Activated CD4-positive, CD25-positive, alpha-beta regulatory T cell treated with anti-CD3 and anti-CD28 coated beads, Interleukin-2, amount 50 U/mL, for 72 hours (primary cell): ENCODE measurements around the gene FOXO3.

Source experiments
- DNase-seq: peaks from one replicate; pipeline ENCODE4 v3.0.0; 2021

The FOXO3 gene

DNA sequence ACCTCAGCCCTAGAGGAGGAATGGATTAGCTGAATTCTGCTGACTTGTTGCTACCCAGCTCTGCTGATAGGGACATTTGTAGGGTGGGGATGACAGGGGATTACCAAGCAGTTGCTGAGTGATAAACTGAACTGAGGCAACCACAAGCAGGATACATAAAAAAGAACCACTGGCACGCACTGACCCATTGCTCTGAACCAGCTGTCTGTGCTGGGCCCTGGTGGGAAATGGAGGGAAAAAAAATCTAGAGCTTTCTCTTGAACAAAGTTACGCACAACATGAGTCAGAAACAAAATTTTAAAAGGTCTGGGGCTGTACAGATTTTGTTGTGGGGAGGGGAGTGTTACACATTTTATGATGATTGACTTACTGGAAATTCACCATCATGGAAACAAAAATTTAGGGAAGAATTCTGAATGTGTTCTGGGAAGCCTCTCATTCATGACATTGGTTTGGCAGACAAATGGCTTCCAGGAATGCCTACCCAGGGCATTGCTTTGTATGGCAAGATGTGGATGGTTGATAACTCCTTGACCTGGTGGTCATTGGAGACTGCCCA is 37.7 kb downstream of the FOXO3 start:
- DNase-seq: no peak

DNA sequence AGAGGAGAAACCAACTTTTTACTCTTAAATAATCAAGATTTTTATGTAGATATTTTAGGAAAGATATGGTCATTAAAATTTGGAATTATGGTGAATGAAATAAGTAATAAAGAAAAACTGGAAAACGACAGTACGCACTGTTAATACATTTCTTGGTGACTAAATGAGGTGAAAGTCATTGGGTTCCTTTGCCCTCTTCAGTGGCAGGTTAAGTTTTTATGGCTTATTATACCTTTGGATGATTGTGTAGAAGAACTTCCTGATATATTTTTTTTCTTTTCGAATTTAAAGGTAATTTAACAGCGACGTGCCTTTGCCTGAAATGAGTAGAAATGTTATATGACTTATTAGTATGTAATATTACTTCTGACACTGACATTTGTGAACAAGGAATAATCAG is 43.4 kb downstream of the FOXO3 start:
- DNase-seq: no peak

DNA sequence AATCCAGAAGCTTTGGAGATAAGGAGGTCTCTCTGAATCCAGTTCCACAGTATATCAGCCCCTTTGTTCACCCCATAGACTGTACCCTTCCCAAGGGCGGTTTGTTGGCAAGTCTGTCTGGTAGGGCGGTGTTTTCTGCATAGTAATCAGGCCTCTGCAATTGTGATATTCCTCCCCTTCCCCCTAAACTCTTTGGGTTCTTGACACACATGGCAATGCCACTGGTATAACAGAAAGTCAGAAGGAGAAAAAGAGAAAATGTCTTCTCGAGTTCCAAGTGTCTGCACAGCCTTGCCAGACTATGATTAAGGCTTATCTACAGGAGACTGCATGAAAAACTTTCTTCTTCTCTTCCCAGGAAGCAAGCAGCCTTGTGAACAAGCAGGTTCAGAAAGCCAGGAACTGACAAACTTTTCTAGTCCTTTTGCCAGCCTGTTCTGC is 45.6 kb downstream of the FOXO3 start:
- DNase-seq: no peak

- DNase-seq: no peak
Measured at GRCh38 chr6:108608453-108609275, 47.9 kb downstream of the FOXO3 start.

DNA sequence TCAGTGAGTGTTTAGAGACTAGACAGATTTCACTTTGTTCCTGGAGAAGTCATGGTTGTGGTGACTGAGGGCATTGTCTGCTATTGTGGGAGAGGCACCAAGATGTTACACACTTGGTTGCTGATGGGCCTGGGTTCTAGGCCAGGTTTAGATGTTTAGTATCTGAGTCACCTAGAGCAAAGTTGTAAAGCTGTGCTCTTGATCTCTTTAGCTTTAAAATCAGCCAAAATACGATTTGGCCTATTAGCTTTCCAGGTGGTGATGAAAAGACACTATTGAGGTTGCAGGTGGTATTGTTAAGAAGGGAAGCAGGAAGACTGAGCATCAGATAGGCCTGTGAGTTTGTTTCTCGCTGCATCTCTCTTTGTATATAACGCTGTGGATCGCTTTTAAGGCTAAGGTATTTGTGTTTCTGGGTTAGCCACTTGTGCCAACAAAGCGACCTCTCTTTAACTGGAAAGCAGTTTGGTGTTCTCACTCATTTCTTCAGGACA is 48.6 kb downstream of the FOXO3 start:
- no peak for DNase-seq

GRCh38 chr6:108610270-108610839 is 49.6 kb downstream of the FOXO3 start:
- DNase-seq: no peak

DNA sequence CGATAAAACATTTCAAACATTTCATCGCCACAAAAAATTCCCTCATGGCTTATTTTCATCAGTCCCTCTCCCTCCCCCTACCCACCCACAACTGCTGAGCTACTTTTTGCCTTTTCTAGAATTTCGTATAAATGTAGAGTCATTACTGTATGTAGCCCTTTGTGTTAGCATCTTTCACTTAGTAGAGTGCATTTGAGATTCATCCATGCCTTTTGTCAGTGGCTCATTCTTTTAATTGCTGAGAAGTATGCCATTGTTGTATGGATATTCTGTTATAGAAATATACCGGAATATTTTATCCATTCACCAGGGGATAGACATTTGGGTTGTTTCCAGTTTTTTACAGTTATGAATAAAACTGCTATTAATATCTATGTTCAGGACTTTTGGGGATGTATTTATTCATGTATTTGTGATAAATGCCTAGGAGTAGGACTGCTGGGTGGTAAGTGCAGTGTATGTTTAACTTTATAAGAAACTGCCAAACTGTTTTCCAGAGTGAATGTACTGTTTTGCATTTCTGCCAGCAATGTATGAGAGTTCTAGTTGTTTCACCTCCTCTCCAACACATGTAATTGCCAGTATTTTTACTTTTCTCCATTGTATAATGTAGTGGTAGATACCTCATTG is 50.4 kb downstream of the FOXO3 start:
- DNase-seq: no peak

DNA sequence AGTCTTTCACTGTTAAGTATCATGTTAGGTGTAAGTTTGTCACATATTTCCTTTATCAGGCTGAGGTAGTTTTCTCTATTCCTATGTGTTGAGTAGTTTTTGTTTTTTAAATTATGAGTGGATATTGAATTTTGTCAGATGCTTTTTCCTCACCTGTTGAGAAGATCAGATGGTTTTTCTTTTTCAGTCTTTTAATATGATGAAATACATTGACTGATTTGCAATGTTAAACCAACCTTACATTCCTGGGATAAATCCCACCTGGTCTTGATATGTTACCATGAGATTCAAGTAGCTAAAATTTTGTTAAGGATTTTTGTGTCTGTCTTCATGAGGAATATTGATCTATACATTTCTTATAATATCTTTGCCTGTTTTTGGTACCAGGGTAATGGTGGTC is 52.1 kb downstream of the FOXO3 start:
- DNase-seq: no peak

GRCh38 chr6:108616544-108616943 is 55.8 kb downstream of the FOXO3 start:
- no peak for DNase-seq

- DNase-seq: no peak
Measured at GRCh38 chr6:108616973-108617372, 56.3 kb downstream of the FOXO3 start.

GRCh38 chr6:108618623-108619152 is 58.0 kb downstream of the FOXO3 start:
- DNase-seq: no peak

DNA sequence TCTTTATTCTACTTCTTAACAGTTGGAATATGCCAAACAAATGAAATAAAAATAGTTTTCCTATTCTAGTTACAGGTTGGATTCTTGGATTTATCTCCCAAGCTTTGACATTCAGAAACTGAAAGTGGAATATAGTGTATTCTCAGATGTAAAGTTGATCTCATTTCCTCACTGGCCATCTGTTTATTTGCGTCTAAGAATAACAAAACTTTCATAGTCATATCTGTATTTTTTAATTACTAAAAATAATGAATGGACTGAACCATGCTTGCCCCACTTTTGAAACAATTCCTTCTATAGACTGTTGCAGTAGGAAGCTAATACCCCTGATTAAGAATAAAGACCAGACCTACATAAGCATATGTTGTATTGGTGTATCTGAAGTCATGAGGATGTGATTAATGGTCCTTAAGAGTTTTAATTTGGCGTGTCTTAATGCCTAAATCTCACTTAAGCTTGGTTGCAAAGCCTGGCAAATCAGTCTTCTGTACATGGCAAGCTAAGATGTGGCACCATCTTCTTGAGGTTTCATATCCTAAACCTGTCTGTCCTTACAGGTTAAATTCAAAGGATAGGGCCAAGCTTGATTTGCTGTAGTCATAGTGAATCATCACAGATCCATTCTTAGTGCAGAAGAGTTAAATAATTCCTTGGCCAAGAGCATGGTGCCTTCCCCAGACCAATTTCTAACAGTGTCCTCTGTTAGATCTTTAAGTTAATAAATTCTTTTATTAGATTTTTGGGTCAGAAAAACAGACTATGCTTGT is 58.9 kb downstream of the FOXO3 start:
- DNase-seq: no peak

DNA sequence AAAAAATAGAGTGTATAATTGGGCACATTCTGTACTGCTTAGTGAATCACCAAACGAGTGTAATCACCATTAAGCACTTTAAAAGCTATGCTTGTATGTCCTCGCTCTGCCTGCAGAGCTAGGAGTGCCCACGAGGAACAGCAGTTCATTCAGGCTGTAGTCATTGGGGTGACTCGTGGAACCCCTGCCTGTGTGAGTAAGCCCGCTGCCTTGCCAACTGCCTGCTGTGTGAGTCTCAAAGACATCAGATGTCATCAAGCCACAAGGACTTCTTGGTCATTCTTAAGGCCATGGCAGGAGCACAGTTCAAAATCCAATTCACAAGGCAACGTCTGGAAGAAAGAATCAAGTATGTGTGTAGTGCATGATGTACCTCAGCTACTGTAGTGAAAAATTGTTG is 60.4 kb downstream of the FOXO3 start:
- no peak for DNase-seq

- no peak for DNase-seq
Measured at GRCh38 chr6:108622641-108623298, 62.1 kb downstream of the FOXO3 start.

DNA sequence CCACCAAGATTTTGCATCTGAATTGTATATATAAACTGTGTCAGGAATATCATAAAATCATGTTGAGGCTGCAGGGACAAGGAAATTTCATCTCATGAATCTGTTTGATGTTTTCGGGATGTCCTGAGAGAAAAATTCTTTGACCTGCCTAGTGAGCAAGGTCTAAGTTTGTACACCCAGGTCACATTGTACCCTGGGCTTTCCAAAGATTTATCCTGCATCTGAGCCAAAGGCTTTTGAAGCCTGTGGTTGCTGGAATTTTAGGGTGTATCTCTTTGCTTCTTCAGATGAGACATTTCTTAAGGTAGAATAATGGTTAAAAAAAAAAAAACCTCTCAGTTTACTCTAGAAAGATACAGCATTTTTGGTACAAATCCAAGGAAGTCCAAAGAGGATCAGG is 63.3 kb downstream of the FOXO3 start:
- no peak for DNase-seq

DNA sequence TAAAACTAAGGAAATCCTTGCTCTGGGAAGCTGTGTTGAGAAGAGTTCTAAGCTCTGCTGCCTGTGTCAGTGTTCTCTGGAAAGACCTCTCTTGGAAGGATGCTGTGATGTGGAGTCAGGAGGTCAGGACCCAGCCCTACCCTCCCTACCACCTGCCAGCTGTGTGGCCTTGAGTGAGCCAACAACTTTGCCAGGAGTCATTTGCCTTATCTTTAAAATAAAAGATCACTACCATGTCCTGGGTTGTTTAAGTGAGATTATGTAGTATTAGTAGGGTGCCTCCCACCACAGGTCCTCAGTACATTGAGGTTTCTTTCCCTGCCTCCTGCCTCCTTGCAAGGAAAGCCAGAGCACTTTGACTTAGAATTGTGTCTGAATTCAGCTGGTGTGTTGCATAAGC is 64.9 kb downstream of the FOXO3 start:
- no peak for DNase-seq

DNA sequence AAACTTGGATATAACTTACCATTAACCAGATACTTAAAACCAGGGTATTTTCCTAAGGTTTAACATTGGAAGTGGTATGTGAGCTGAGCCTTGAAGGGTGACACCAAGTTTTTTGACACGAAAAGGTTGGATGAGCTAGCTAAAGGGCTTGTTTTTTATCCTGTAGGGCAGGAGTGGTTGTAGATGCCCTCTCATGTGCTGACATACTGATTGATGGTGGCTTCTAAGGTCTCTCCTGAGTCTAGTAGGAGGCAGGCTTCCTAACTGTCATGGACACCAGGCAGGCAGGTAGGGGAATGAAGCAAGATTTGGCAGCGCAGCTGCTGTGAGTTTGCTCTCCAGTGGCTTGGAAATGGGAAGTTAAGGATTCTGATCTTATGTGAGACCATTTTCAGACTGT is 66.1 kb downstream of the FOXO3 start:
- no peak for DNase-seq

- no peak for DNase-seq
Measured at GRCh38 chr6:108627692-108628550, 67.2 kb downstream of the FOXO3 start.

- no peak for DNase-seq
Measured at GRCh38 chr6:108630050-108630714, 69.5 kb downstream of the FOXO3 start.

GRCh38 chr6:108632441-108632840 is 71.7 kb downstream of the FOXO3 start:
- DNase-seq: no peak

DNA sequence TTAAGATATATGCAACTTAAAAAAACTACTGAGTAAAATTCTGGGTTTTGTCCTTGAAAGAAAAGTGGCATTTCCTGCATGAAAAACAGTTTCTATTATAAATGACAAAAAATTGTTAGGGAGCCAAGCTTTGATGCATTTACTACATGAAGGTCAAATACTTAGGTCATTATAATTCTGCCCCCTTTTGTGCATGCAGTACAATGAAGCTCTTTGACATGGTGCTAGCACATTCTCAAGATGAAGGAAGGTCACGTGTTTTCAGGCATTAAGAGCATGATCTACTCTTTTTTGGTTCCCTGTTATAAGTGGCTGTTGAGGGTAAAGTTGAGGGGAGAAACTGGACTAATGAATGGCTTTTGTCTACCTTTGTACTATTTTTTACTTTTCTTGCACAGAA is 72.7 kb downstream of the FOXO3 start:
- no peak for DNase-seq
